HEK293T (cell line): ENCODE results near the gene OTX1.

Source experiments
- CTCF ChIA-PET: fragments of 350-600 bp; formaldehyde crosslinking; extraction: SDS; loops from one replicate; lab custom pipeline; 2021; ENCODE audit warnings: antibody characterized with exemption, inconsistent platforms; lab: Yijun Ruan, JAX
- POLR2A ChIA-PET: fragments of 350-600 bp; formaldehyde crosslinking; extraction: SDS; loops from one replicate; lab custom pipeline; 2020; ENCODE audit warnings: antibody characterized with exemption, inconsistent platforms; lab: Yijun Ruan, JAX
- DNase-seq: peaks from one replicate; pipeline ENCODE4 v3.0.0; 2012; ENCODE audit warnings: mixed read lengths; ENCODE audit errors: extremely low spot score
- ARNT ChIP-seq: fragments of 450-650 bp; IDR thresholded peaks from 2 replicates; pipeline ENCODE4 v1.6.1; 2017; ENCODE audit warnings: mild to moderate bottlenecking
- BHLHE40 ChIP-seq: fragments of 450-650 bp; IDR thresholded peaks from 2 replicates; pipeline ENCODE4 v1.6.1; 2016; ENCODE audit warnings: mild to moderate bottlenecking, moderate library complexity, borderline replicate concordance
- CTBP1 ChIP-seq: fragments of 450-650 bp; IDR thresholded peaks from 2 replicates; pipeline ENCODE4 v1.6.1; 2016; ENCODE audit warnings: borderline replicate concordance
- ELF4 ChIP-seq: fragments of 450-650 bp; IDR thresholded peaks from 2 replicates; pipeline ENCODE4 v1.6.1; 2017; ENCODE audit warnings: antibody characterized with exemption
- FOXA1 ChIP-seq: fragments of 450-650 bp; IDR thresholded peaks from 2 replicates; pipeline ENCODE4 v1.6.1; 2016; ENCODE audit warnings: mild to moderate bottlenecking
- FOXK2 ChIP-seq: fragments of 450-650 bp; IDR thresholded peaks from 2 replicates; pipeline ENCODE4 v1.6.1; 2016; ENCODE audit warnings: mild to moderate bottlenecking
- FOXM1 ChIP-seq: fragments of 450-650 bp; IDR thresholded peaks from 2 replicates; pipeline ENCODE4 v1.6.1; 2017; ENCODE audit warnings: mild to moderate bottlenecking, borderline replicate concordance
- HDGF ChIP-seq: fragments of 450-650 bp; IDR thresholded peaks from 2 replicates; pipeline ENCODE4 v1.6.1; 2017; ENCODE audit warnings: antibody characterized with exemption, borderline replicate concordance
- L3MBTL2 ChIP-seq: fragments of 450-650 bp; conservative IDR thresholded peaks from 2 replicates; pipeline ENCODE4 v1.6.1; 2016; ENCODE audit warnings: mild to moderate bottlenecking
- LEF1 ChIP-seq: fragments of 450-650 bp; IDR thresholded peaks from 2 replicates; pipeline ENCODE4 v1.6.1; 2017; ENCODE audit warnings: mild to moderate bottlenecking, borderline replicate concordance
- NFRKB ChIP-seq: fragments of 450-650 bp; IDR thresholded peaks from 2 replicates; pipeline ENCODE4 v1.6.1; 2016; ENCODE audit warnings: mild to moderate bottlenecking, moderate library complexity
- SP1 ChIP-seq: fragments of 450-650 bp; IDR thresholded peaks from 2 replicates; pipeline ENCODE4 v1.6.1; 2017
- SUZ12 ChIP-seq: fragments of 450-650 bp; IDR thresholded peaks from 2 replicates; pipeline ENCODE4 v1.6.1; 2016; ENCODE audit warnings: mild to moderate bottlenecking
- TARDBP ChIP-seq: fragments of 450-650 bp; IDR thresholded peaks from 2 replicates; pipeline ENCODE4 v1.6.1; 2016
- ZNF384 ChIP-seq: fragments of 450-650 bp; IDR thresholded peaks from 2 replicates; pipeline ENCODE4 v1.6.1; 2016
- TF ChIP-seq, protein P1 (sequence below): fragments of 450-650 bp; IDR thresholded peaks from 2 replicates; pipeline ENCODE4 v1.6.1; 2016

Gene OTX1

DNA sequence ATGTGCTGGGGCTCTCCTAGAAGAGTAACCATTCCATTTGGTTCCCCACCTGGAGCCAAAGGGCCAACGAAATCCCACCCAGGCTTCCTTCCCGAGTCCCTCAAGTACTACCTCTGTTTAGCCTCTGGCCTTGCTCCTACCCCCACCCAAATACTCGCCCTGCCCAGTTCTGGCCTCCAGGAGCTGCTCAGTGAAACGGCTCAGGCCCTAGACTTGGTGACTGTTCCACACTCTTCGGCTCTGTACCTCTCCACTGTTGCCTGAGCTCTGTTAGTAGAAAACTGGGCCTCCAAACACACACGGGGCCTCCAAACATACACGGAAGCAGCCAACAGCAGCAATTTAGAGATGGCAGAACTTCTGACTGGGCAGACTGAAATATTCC is 4.2 kb downstream of the OTX1 start:
- no peak for DNase-seq
- POLR2A ChIA-PET = no interaction called here
- CTCF ChIA-PET = no interaction called here
- TF ChIP-seq ARNT = no peak
- no peak for TF ChIP-seq HDGF
- TF ChIP-seq NFRKB = no peak

GRCh38 chr2:63055226-63056106 is 4.8 kb downstream of the OTX1 start:
- CTCF ChIA-PET = interaction anchor here (0.5 kb wide), 1 partner anchor 39 kb away, joined by 10 read pairs; no protein-coding TSS in a partner anchor
- DNase-seq = no peak
- no peak for TF ChIP-seq ARNT
- no peak for TF ChIP-seq SP1
- TF ChIP-seq LEF1 = no peak
- TF ChIP-seq ELF4 = no peak
- TF ChIP-seq FOXM1 = no peak
- TF ChIP-seq TARDBP = no peak
- no peak for TF ChIP-seq NFRKB
- TF ChIP-seq SUZ12 = no peak
- no peak for TF ChIP-seq CTBP1
- no peak for TF ChIP-seq ZNF384
- POLR2A ChIA-PET = no interaction called here

- no peak for TF ChIP-seq FOXA1
- TF ChIP-seq TARDBP = no peak
- TF ChIP-seq LEF1 = no peak
- no peak for TF ChIP-seq L3MBTL2
- TF ChIP-seq SP1 = no peak
- no peak for TF ChIP-seq CTBP1
- TF ChIP-seq, protein P1, sequence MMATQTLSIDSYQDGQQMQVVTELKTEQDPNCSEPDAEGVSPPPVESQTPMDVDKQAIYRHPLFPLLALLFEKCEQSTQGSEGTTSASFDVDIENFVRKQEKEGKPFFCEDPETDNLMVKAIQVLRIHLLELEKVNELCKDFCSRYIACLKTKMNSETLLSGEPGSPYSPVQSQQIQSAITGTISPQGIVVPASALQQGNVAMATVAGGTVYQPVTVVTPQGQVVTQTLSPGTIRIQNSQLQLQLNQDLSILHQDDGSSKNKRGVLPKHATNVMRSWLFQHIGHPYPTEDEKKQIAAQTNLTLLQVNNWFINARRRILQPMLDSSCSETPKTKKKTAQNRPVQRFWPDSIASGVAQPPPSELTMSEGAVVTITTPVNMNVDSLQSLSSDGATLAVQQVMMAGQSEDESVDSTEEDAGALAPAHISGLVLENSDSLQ = no peak
- TF ChIP-seq FOXK2 = no peak
- no peak for TF ChIP-seq ARNT
- no peak for TF ChIP-seq ZNF384
- TF ChIP-seq HDGF = no peak
- no peak for TF ChIP-seq FOXM1
- no peak for TF ChIP-seq BHLHE40
- no peak for TF ChIP-seq NFRKB
- DNase-seq = no peak
- POLR2A ChIA-PET = no interaction called here
- CTCF ChIA-PET = no interaction called here
Measured at GRCh38 chr2:63056107-63057050, 5.7 kb downstream of the OTX1 start.

DNA sequence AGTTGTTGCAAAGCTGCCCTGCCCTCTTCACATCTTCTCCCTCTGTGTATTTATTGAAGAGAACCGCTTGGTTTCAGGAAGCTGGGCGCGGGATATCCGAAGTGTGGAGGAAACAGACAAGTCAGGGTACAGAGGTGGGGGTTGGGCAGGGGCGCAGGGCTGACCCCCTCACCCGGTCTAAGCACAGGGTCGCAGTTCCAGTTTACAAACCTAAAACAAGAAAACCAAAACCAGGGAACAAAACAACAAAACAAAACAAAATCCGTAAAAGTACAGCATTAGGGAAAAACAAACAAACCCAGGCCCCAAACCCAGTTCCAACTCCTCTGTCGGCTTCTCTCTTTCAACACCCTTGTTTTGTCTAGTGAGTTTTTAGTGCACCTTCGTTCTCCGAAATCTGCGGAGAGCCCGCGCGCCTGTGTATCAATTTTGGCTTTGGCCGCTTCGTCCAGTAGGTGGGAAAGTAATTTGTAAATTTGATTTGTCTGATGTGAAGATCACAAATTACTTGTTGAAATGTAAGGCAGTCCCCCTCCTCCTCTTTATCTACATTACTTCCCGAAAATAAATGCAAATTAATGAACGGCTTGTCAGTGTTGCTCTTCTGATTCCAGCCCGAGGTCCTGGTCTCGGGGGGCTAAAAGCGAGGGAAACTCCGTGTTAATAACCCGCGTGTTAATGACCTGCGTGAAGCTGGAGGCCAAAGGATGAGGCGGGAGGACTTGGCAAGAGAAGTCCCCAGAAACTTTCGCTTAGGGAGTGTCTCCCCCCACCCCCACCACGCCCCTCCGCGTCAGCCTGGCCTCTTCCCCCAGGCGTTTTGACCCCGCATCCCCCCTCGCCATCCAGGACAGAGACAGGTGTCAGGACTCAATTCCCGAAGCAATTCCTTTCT is 6.9 kb downstream of the OTX1 start:
- CTCF ChIA-PET = no interaction called here
- no peak for DNase-seq
- TF ChIP-seq TARDBP = no peak
- no peak for TF ChIP-seq LEF1
- no peak for TF ChIP-seq BHLHE40
- no peak for TF ChIP-seq ZNF384
- no peak for TF ChIP-seq L3MBTL2
- no peak for TF ChIP-seq FOXA1
- no peak for TF ChIP-seq FOXK2
- POLR2A ChIA-PET = interaction anchor here (1.0 kb wide), 1 partner anchor 10 kb away, joined by 3 read pairs; no protein-coding TSS in a partner anchor

DNA sequence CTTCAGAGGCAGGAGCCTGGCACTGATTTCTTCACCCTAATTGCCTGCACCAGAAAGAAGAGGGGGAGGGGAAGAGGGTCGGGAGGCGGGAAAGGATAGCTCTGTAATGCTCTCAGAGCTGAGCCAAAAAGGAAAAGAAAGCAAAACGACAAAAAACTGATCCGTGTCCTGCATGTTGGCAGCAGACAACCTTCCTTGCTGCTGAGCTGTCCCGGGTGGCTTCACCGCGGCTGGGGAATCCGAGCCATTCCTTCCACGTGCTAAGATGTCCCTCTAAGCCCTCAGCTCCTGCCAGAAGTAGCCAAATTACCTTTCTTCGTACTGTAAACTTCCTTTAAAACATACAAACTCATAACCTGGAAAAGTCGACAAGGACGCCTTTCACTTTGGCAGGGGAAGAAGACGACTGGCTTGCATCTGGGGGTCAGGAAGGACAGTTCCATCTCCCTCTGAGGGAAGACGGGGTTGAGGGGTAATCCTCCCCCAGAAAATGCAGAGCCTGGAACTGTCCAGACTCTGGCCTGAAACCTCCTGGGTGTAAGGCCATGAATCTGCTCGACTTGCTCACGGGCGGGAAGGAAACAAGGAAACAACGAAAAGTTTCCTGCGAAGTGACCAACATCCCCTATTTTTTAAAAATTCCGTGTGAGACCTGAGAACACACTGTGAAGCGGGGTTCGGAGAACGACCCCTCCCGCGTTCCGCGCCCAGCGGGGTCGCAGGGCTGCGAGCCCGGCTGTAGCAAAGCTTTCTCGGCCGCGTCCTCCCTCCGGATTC is 7.7 kb downstream of the OTX1 start:
- TF ChIP-seq FOXM1 (no peak), ELF4 (no peak), HDGF (no peak), TARDBP (no peak), L3MBTL2 (no peak), LEF1 (no peak), ARNT (no peak), NFRKB (no peak), SP1 (no peak), FOXK2 (no peak), BHLHE40 (no peak), FOXA1 (no peak)
- TF ChIP-seq, protein P1 = no peak
- DNase-seq = no peak
- ChIA-PET CTCF (no interaction called here), POLR2A (interaction anchor here (1.0 kb wide), 1 partner anchor 9 kb away, joined by 3 read pairs; no protein-coding TSS in a partner anchor)
